Right lobe of liver (tissue), 6 donors: ENCODE data around the gene CCDC141. TPM values are rescaled to one million over a fixed set of nuclear protein-coding genes. Genes with fewer than 3 reads are reported as not detected.

ENCODE experiments used
- ATAC-seq, 4 donors: fragments of 200-7000 bp; cut with Tn5 transposase; one replicate each; pipeline ENCODE4 v1.9.1; 2020; ENCODE audit warnings: mild to moderate bottlenecking in 4 of 4, moderate library complexity in 4 of 4
- DNase-seq, 3 donors: peaks; one replicate each; pipeline ENCODE4 v3.0.0-alpha.2; 2020
- H3K27ac ChIP-seq, 3 donors: fragments of 200-600 bp; one replicate each; pipeline ENCODE4 v1.8.0; 2022
- H3K27me3 ChIP-seq, 2 donors: fragments of 200-600 bp; one replicate each; pipeline ENCODE4 v1.8.0; 2022
- H3K36me3 ChIP-seq, 4 donors: fragments of 200-600 bp; sonication (generic) in 1 of 4; one replicate each; pipeline versions ENCODE4 v1.5.1 to v1.8.0; 2017 to 2022; ENCODE audit warnings: control low read depth in 1 of 4
- H3K4me1 ChIP-seq, 4 donors: fragments of 200-600 bp; sonication (generic) in 1 of 4; one replicate each; pipeline versions ENCODE4 v1.5.1 to v1.8.0; 2017 to 2022; ENCODE audit warnings: control low read depth in 1 of 4
- H3K4me3 ChIP-seq, 3 donors: fragments of 200-600 bp; one replicate each; pipeline ENCODE4 v1.8.0; 2022
- H3K9me3 ChIP-seq, 4 donors: fragments of 200-600 bp; sonication (generic) in 1 of 4; one replicate each; pipeline versions ENCODE4 v1.5.1 to v1.8.0; 2017 to 2022; ENCODE audit warnings: control low read depth in 1 of 4
- POLR2A ChIP-seq: fragments of 450-650 bp; IDR thresholded peaks from one replicate; pipeline ENCODE4 v1.6.1; 2017; ENCODE audit warnings: antibody characterized with exemption, mild to moderate bottlenecking
- WGBS: methylation state at CpG from one replicate; pipeline ENCODE4 v1.1.6; 2018; ENCODE audit warnings: low coverage, low lambda C conversion rate; ENCODE audit not compliant: insufficient coverage; ENCODE audit errors: missing lambda C conversion rate; 5-methylcytosine and 5-hydroxymethylcytosine counted together
- intact Hi-C, 2 donors: fragments of 100-400 bp; cut with DNase I; formaldehyde crosslinking; loops; one replicate each; pipeline versions ENCODE4 v1.11.2 to v1.14.1; 2022
- total RNA-seq, 6 experiments: library from RNA; depleted of rRNA in 2 of 6; stranded (reverse); fragments of >200 nt in 2 of 6; fragmentation: NEBNext Ultra II Directional in 3 of 6; extraction: Animal tissue kit (Norgen Biotek cat#: 25700) in 3 of 6; gene quantifications; one replicate each; pipeline versions ENCODE4 v1.1.0 to v1.2.4, GENCODE V29; 2016 to 2023
- TF ChIP-seq, protein P1 (sequence below), 4 donors: fragments of 200-600 bp in 3 of 4; fragments of 450-650 bp in 1 of 4; IDR thresholded peaks; one replicate each; pipeline versions ENCODE4 v1.5.1 to v1.8.0; 2016 to 2022; ENCODE audit warnings: antibody characterized with exemption in 4 of 4, mild to moderate bottlenecking in 2 of 4
- donor health status: DM: no; HTN: yes; CAD: no.
- donor health status: DM: no; HTN: no; CAD: no.
- donor health status: DM: no; HTN: no; CAD: no.
- donor health status: DM: no; HTN: yes; CAD: no.
- donor health status: DM: no; HTN: yes; CAD: no.

The CCDC141 gene
- total RNA-seq, 6 experiments from 2014 or later: 0.20 to 0.98 (median 0.58) TPM

DNA sequence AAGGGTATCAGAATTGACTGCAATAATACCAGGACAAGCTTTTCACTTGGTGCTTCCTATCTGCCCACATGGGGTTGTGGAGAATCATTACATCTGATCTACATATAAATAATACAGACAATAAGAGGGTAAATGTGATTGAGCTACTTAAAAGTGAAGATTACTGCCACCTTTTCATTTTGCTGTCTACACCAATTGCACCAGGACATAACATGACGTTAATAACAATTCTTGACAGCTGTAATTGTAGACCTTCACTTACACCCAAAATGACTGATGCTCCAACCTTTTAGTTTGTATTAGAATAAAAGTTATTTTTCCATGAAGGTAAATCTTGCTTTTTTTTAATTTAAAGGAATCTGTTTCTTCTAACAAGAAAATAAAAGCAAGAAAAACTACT is 206.2 kb downstream of the CCDC141 start:
- Histone ChIP-seq H3K9me3 (no peaks in the 10 kb centered on the region), H3K27me3 (no peaks in the 10 kb centered on the region), H3K27ac (no peak overlapping the region), H3K36me3 (no peaks in the 10 kb centered on the region), H3K4me3 (no peak overlapping the region), H3K4me1 (no peaks in the 10 kb centered on the region)
- ATAC-seq (no peak), DNase-seq (no peak)
- no peak for TF ChIP-seq POLR2A
- TF ChIP-seq, protein P1, sequence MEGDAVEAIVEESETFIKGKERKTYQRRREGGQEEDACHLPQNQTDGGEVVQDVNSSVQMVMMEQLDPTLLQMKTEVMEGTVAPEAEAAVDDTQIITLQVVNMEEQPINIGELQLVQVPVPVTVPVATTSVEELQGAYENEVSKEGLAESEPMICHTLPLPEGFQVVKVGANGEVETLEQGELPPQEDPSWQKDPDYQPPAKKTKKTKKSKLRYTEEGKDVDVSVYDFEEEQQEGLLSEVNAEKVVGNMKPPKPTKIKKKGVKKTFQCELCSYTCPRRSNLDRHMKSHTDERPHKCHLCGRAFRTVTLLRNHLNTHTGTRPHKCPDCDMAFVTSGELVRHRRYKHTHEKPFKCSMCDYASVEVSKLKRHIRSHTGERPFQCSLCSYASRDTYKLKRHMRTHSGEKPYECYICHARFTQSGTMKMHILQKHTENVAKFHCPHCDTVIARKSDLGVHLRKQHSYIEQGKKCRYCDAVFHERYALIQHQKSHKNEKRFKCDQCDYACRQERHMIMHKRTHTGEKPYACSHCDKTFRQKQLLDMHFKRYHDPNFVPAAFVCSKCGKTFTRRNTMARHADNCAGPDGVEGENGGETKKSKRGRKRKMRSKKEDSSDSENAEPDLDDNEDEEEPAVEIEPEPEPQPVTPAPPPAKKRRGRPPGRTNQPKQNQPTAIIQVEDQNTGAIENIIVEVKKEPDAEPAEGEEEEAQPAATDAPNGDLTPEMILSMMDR (IDR thresholded peaks at IDR 0.05): no peak
- WGBS: 62% methylated on average over 1 of the region's 1 CpG
- intact Hi-C loops: no loop called here

DNA sequence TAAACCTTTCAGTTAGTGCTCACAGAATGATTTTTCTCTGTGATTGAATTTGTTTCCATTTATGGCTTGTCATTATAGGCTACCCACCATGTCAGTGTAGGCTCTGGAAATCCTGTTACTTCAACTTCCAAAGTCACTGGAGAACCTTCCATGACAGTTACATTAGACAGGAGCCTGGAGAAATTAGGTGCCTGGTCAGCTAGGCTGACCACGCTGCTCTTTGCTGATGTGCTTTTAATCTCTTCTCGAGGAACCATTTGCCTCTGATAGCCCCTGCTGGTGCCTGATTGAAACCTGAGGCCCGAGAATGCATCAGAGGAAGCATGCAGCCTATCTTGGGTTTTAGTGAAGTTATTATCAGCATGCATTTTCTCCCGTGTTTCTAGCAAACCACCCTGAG is 213.1 kb downstream of the CCDC141 start:
- Histone ChIP-seq H3K9me3 (no peaks in the 10 kb centered on the region), H3K36me3 (no peaks in the 10 kb centered on the region), H3K27ac (no peak overlapping the region), H3K4me1 (no peaks in the 10 kb centered on the region), H3K4me3 (no peak overlapping the region), H3K27me3 (no peaks in the 10 kb centered on the region)
- DNase-seq (no peak), ATAC-seq (no peak)
- WGBS: 22% methylated on average over 4 of the region's 4 CpGs
- TF ChIP-seq POLR2A: no peak
- TF ChIP-seq, protein P1 (IDR thresholded peaks at IDR 0.05): no peak
- intact Hi-C loops: no loop called here

DNA sequence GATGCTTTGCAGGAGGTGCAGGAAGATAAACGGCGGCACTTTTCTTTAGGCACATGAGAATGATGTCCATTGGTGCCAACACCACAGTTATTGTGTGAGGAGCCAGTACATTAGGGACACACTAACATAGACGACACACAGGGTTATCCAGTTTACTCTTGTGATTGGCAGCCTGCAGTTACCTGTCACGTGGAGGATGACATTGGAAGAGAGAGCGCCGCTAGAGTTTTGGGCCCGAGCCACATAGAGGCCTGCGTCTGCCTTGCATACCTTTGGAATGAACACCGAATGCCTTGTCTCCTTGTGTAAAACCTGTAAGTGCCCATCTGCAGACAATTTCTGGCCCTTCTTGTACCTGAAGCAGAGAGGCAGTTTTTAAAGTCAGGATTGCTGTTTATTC is 215.9 kb downstream of the CCDC141 start:
- 86% methylated on average over 8 of the region's 9 CpGs for WGBS
- intact Hi-C loops: no loop called here
- no peak overlapping the region for H3K4me3 ChIP-seq
- H3K9me3 ChIP-seq: no peaks in the 10 kb centered on the region
- DNase-seq (no peak), ATAC-seq (no peak)
- H3K4me1 ChIP-seq: no peaks in the 10 kb centered on the region
- H3K27me3 ChIP-seq: no peaks in the 10 kb centered on the region
- no peak overlapping the region for H3K27ac ChIP-seq
- TF ChIP-seq, protein P1 (IDR thresholded peaks at IDR 0.05): no peak
- TF ChIP-seq POLR2A: no peak
- no peaks in the 10 kb centered on the region for H3K36me3 ChIP-seq

DNA sequence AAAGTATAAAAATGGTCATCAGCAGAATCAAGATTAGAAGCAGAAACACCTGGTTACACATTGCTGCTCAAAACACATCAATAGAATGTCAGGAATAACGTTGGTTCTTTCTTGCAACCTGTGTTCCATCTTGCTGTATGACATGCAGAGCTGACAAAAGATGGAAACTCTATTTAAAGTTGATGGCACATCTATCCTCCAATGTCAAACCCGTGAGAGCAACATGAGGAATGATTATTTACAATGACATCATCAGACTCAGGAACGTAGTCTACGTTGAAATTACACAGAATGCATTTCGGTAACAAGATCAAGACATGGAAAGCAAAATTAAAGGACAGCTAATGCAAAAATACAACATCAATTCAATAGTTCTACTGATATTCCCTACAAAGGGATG is 216.6 kb downstream of the CCDC141 start:
- no peaks in the 10 kb centered on the region for H3K36me3 ChIP-seq
- intact Hi-C loops: no loop called here
- no peaks in the 10 kb centered on the region for H3K27me3 ChIP-seq
- H3K4me1 ChIP-seq: no peaks in the 10 kb centered on the region
- no peak overlapping the region for H3K4me3 ChIP-seq
- no peaks in the 10 kb centered on the region for H3K9me3 ChIP-seq
- TF ChIP-seq POLR2A: no peak
- TF ChIP-seq, protein P1 (IDR thresholded peaks at IDR 0.05): no peak
- 71% methylated on average over 5 of the region's 5 CpGs for WGBS
- no peak for ATAC-seq
- no peak overlapping the region for H3K27ac ChIP-seq
- DNase-seq: no peak

DNA sequence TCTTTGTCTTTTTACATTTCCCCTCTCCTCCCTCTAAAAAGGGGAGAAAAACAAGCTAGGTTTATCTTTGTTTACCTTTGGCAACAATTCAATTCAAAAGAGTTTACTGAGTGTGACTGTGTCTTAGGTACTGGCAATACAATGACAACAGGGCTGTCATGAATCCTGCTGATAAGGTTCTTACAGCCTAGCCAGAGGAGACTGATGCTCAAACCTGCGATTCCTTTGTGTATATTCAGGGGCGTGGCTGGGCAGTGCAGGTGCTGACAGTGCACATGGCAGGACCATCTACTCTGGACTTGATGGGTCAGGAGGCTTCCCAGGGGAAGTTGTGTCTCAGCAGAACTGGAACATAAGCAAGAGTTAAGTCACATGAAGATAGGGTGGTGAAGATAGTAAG is 219.5 kb downstream of the CCDC141 start:
- no peaks in the 10 kb centered on the region for H3K9me3 ChIP-seq
- no peak for TF ChIP-seq POLR2A
- TF ChIP-seq, protein P1 (IDR thresholded peaks at IDR 0.05): no peak
- no peak overlapping the region for H3K27ac ChIP-seq
- DNase-seq (no peak), ATAC-seq (no peak)
- intact Hi-C loops: no loop called here
- no peak overlapping the region for H3K4me3 ChIP-seq
- no peaks in the 10 kb centered on the region for H3K4me1 ChIP-seq
- 17% methylated on average over 2 of the region's 2 CpGs for WGBS
- H3K36me3 ChIP-seq: no peaks in the 10 kb centered on the region
- H3K27me3 ChIP-seq: no peaks in the 10 kb centered on the region
